NCI-H1417 treated with DMSO at 0.1 percent for 48 hours (cell line): ENCODE measurements around the gene STXBP6.
"Not testable (repeated sequence)": the region's sequence is repeated elsewhere in the genome, so short reads cannot be mapped to it uniquely, and the experiment has no call there.

Experiments
- DNase-seq: peaks from one replicate; lab custom pipeline; 2025; lab: John Stamatoyannopoulos, UW

The STXBP6 gene

DNA sequence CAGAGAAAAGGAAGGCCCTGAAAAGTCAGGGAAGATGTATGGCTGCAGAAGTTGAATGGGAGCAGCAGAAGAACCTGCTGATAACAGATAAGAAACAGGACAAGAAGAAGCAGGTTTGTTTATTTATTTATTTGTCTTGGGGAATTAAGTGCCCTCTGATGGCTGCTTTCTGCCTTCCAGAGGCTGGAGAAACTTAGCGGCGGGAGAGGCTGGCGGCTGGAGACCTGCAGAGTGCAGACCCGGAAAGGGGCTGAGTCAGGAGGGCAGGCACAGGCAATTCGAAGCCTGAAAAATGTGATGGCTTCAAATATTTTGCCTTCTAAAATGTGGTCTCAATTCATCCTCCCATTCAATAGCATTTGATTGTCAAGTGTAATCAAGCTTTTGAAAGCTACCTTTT, 247.7 kb downstream of the STXBP6 start:
- no peak for DNase-seq

DNA sequence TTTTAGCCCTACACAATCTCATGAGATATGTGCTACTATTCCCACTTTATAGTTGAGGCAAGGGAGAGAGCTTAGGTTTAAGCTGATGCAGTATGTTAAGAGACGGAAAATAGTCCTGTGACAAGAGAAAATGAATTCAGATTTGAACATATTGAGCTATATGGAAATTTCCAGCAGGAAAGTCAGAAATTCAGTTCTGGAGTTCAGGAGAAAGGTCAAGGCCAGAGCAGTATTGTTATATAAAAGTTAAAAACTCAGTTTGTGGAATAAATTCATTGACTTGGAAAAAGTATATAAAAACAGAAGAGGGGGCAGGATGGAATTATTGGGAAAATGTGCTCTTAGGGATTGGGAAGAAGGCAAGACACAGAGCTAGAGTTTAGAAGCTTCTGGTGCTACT, 248.9 kb downstream of the STXBP6 start:
- DNase-seq = no peak

DNA sequence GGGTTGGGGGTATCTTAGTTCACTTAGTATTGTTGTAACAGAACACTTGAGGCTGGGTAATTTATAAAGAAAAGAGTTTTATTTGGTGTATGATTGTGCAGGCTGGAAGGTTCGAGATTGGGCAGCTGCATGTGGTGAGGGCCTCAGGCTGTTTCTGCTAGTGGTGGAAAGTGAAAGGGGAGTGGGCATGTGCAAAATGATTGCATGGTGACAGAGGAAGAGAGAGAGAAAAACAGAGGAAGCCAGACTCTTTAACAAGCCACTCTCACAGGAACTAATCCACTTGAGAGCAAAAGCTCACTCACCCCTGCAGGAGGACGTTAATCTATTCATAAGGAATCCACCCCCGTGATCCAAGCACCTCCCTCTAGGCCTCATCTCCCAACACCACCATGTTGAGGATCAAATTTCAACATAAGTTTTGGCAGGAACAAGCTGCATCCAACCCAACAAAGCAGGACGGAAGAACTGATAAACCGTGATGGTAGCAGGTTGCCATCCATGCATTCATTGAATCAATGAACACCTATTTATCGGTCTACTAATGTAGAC, 251.0 kb downstream of the STXBP6 start:
- no peak for DNase-seq

DNA sequence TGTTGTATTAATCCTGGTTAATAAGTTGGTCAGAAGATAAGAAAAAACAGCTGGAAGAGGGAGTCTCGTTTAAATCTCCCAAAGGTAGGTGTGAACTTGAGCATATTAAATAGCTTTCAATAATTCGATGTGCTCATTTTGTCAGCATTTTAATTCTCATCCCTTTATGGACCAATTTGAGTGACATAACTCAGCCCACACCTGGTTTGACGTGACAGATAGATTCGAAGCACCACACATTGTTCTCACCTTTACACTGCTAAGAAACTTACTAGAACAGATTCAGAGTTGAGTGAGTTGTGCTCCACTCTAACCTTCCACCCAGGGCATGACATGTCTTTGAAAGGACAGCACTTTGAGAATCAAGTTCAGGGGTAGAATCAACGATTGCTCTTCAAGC, 254.5 kb downstream of the STXBP6 start:
- DNase-seq = no peak

DNA sequence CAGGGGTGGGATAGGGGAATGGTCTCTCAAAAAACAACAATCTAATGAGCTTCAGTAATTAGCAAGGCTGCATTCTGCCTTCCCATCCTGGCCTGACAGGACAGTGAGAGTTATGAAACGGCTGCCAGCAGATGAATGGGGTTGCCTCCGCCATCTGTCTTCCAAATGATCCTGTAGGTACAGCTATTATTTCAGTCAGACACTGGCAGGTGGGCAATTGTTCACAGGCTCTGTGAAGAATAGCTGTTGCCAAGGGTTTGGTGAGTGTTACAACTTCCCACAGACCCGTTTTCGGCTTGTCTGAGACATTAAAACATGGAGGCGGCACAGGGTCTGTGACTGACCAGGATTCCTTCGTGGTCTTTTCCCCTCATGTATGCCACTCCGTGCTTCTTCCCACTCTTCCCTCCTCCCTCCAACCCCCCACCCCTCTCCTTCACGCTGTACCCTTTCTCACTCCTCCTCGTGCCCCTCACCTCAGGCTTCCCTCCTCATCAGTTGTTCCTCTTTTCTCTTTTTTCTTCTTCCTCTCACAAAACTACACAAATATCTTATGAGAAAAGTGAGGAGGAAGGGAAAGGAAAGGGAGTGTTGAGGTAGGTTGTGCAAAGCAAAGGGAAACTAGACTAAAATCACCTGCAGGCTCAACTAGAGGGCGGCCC, 255.2 kb downstream of the STXBP6 start:
- no peak for DNase-seq

DNA sequence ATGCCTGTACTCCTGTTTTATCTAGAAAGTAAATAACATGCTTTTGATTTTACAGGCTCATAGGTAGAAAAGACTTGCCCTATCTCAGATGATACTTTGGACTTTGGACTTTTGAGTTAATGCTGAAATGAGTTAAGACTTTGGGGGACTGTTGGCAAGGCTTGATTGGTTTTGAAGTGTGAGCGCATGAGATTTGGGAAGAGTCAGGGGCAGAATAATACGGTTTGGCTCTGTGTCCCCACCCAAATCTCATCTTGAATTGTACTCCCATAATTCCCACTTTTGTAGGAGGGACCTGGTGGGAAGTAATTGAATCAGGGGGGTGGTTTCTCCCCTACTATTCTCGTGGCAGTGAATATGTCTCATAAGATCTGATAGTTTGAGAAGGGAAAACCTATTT, 259.8 kb downstream of the STXBP6 start:
- DNase-seq = no peak

DNA sequence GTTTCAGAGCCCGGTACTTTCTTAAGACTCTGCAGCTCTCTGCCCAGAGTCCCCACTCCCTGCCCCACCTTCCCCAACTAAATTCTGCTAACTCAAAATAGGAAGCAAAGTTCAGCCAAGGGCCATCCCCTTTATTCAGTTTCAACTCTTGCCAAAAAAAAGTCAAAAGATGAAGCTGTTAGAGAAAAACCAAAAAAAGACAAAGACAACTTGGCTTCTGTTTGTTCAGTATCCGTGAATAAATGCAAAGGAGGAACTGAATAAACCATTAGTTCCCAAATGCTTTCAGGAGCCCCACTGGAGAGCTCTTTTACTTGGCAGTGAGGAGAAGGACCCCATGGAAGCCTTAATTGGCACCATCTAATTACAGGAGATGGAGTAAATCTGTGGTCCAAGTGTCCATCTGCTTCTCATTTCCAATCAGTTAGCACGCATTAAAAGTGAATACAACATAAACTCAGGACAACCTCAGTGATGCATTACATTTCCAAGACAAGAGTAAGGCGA, 260.5 kb downstream of the STXBP6 start:
- DNase-seq = no peak

DNA sequence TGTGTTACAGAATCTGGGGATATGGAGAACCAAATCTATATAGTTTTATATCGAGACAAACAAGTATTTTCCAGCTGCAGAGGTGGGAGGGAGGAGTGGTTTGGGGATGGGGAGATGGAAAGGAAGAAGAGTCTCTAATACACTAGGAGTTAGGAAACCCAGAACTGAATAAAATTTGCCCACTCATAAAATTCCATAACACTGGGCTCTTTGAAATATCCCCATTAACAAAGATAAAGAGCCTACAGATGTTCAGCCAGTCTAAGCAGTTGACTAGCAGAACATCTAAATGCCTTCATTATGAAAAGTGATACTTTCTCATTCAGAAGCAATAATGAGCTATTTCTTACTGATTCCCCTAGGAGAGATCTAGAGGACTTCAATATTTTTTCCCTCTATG, 264.2 kb downstream of the STXBP6 start:
- no peak for DNase-seq

DNA sequence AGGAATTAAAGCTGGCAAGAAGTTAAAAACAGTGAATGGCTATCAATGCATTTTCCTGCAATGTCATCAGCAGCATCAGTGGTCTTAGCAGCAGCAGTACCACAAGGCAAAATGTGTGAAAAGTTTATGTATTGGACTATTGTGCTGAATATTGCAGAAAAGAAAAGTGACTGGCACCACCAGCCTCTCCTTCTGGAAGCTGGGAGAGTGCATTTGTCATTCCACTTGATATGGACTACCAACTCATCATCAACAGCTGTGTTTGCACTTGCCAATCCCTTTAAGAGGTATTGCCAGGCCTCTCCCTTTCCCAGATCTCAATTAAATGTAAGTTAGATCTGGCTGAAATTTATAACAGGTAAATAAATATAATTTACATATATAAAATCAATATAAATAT, 265.0 kb downstream of the STXBP6 start:
- DNase-seq = no peak

DNA sequence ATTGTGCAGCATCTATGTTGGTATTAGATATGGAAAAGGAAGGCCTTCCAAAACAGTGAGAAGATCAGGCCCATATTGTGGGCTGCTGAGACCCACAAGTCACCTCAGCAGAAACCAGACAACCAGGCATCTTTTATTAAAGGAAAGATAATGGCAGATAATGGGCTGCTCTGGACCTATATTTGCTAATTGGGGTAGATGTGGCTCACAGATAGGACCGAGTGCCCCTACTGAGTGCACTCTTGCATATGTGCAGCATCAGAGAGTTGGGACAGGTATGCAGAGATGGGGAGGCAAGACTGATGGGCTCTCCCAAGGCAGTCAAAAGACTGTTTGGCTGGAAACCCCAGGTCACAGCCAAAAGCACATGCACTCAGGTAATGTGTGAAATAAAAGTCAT, 266.2 kb downstream of the STXBP6 start:
- DNase-seq = no peak

DNA sequence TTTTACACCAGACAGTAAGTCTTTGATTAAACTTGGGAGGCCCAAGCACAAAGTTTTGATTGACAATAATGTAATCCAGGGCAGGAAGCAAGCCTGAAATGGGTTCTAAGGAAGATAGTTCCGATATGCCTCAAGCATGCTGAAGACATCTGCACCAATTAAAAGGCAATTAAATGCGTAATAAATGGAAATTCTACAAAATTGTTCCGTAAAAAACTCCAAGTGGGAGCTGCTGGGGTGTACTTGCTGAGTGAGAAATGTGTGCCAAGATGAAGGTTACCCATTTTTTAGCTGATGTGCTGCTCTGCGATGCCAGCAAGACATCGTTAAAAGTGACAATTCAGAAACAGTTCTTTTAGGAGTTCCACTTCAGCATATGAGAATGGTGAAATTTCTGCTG, 269.7 kb downstream of the STXBP6 start:
- DNase-seq = no peak

DNA sequence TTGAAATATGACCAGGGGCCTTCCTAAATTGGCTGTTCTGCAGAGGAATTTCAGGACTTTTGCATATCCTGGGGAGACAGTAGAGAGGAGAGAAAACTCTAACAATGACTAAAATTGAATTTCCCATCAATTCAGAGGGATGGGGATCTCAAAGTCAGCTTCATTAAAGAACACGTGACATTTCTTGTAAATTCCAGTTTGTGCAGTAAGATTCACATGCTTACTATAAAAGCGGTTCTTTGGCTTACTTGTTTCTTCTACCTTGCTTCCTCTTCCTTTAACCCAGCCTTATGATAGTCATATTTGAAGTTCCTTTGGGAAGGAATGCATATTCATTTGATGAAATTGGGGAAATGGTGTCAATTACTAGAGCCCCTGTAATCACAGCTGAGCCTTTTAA, 272.3 kb downstream of the STXBP6 start:
- DNase-seq = no peak

DNA sequence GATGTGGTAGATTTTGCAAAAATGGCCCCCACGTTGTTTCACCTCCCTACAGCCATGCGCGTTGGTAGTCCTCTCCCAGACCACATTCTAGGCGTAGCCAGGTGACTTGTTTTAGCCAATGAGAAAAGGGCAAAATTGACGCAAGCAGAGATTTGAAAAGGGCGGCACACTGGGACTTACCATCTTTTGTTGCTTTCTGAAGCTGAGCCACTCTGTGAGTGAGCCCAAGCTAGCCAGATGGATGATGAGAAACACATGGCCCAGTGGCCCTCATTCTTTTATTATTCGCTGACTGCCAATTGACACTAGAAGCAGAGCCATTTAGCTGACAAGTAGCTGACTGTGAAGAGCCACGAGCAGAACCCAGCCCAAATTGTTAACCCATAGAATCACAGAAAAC, 274.0 kb downstream of the STXBP6 start:
- no peak for DNase-seq

DNA sequence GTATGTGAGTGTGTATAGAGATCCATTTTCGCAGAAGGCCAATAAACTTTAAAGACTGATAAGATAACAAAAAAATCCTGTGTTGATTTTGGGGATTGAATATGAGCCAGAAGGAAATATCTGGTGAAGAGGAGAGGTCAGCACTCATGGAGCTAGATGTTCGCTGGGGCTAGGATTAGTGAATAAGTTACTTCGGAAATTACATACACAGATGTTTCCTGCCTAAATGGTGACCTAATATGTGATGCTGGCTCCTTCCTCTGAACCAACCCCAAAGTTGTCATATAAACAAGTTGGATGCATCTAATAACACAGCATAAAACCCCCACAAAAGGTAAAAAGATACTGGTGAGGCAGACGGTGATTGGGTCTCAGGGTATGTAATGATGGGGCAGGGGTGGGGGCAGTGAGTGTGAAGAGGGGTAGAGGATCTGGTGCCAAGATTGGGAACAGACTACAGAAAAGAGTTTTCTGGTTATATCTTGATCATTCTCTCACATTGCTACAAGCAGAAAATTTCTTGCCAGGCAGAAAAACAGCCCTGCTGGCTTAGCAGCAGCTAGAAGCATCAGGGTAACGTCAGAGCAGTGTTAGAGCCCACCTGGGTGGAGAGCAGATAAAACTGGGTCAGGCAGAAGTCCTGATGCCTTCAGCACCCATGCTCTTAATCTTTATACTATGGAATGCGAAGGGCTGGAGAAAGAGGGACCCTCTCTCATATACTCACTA, 275.6 kb downstream of the STXBP6 start:
- no peak for DNase-seq

DNA sequence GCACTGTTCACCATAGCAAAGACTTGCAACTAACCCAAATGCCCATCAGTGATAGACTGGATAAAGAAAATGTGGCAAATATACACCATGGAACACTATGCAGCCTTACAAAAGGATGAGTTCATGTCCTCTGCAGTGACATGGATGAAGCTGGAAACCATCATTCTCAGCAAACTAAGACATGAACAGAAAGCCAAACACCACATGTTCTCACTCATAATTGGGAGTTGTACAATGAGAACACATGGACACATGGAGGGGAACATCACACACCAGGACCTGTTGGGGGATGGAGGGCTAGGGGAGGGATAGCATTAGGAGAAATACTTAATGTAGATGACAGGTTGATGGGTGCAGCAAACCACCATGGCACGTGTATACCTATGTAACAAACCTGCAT, 276.4 kb downstream of the STXBP6 start:
- DNase-seq = not testable (repeated sequence)

DNA sequence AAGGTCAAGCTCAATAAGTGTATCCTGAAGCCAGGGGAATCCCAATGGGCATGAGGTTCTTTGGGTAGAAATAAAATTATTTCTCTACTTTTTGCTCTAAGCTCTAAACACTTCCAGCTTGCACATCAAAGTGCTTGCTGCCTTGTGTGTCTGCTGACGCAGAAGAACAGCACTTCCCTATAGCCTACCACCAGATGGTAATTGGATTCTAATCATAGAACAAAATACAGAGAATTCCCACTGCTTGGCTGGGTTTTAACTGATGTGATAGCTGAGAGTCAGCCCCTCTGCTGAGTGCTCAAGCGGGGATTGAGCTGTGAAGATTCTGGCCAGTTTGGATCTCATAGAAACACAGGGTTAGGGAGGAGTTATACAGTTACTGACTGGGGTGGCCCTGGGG, 283.5 kb downstream of the STXBP6 start:
- DNase-seq = no peak

DNA sequence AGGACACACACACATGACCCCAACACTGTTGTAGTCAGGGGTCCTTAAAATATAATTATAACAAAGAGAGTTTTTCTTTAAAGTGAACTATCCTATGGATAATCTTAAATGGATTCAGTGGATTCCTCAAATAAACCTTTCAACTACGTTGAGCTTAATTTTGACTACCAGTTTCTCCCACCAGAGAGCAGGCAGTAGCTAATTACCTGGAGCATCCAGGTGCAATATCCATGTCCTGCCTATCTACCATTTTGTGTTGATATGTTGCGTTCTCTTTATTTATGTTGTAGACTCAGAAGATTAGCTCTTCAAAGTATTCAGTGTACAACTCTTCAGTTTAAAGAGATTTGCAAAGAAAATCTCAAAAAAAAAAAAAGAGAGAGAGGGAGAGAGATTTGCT, 288.8 kb downstream of the STXBP6 start:
- DNase-seq = no peak
